ENCODE measurements around the gene PMF1.

- TF ChIP-seq, protein P1, sequence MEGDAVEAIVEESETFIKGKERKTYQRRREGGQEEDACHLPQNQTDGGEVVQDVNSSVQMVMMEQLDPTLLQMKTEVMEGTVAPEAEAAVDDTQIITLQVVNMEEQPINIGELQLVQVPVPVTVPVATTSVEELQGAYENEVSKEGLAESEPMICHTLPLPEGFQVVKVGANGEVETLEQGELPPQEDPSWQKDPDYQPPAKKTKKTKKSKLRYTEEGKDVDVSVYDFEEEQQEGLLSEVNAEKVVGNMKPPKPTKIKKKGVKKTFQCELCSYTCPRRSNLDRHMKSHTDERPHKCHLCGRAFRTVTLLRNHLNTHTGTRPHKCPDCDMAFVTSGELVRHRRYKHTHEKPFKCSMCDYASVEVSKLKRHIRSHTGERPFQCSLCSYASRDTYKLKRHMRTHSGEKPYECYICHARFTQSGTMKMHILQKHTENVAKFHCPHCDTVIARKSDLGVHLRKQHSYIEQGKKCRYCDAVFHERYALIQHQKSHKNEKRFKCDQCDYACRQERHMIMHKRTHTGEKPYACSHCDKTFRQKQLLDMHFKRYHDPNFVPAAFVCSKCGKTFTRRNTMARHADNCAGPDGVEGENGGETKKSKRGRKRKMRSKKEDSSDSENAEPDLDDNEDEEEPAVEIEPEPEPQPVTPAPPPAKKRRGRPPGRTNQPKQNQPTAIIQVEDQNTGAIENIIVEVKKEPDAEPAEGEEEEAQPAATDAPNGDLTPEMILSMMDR (conservative IDR thresholded peaks at IDR 0.05; ENCODE audit: low read depth, low read length), result no peak
- TF ChIP-seq EZH2 (IDR thresholded peaks at IDR 0.05; ENCODE audit: borderline replicate concordance, low read depth, low read length, poor library complexity, severe bottlenecking), result no peak
Observed at GRCh38 chr1:156260896-156261295, 48.1 kb downstream of the PMF1 start.

All from A673 (cell line).